ENCODE results near the gene CLCN5.

- TF ChIP-seq CTCF (IDR thresholded peaks at IDR 0.05 in 4 of 5, conservative IDR thresholded peaks at IDR 0.05 in 1 of 5) (no peak), POLR2A (IDR thresholded peaks at IDR 0.05) (no peak)
Observed at GRCh38 chrX:49991758-49992157, 69.4 kb downstream of the CLCN5 start.

All from gastrocnemius medialis (tissue), 4 donors.